ENCODE results near the gene RFC4.
"Not testable (repeated sequence)": the region's sequence is repeated elsewhere in the genome, so short reads cannot be mapped to it uniquely, and the experiment has no call there.

RFC4 gene

DNA sequence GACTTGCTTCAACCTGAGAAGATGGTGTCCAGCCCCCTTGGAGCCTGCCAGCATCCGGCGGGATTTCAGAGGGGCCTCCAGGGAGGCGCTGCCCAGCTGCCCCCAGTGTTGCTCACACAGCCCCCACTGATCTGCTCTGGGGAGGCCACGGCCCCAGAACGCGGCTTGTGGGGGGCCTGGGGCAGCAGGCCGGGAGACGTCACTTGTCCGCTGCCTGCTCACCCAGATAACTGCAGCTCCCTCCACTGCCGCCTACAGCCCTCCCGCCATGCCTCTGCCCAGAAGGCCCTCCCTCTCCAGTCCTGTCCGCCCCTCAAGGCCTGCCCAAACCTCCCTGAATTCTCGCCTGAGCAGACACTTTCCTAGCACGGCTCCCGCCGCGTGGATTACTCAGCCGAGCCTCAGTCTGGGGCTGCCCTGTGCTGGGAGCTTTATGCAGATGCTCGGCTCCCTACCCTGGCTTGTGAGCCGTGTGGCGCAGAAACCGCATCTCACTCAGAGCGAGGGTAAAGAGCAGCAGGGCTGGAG, 19.1 kb upstream of the RFC4 start:
- DNase-seq (ENCODE audit: low read depth in 2 of 2) = peak; percentile 47 to 48

DNA sequence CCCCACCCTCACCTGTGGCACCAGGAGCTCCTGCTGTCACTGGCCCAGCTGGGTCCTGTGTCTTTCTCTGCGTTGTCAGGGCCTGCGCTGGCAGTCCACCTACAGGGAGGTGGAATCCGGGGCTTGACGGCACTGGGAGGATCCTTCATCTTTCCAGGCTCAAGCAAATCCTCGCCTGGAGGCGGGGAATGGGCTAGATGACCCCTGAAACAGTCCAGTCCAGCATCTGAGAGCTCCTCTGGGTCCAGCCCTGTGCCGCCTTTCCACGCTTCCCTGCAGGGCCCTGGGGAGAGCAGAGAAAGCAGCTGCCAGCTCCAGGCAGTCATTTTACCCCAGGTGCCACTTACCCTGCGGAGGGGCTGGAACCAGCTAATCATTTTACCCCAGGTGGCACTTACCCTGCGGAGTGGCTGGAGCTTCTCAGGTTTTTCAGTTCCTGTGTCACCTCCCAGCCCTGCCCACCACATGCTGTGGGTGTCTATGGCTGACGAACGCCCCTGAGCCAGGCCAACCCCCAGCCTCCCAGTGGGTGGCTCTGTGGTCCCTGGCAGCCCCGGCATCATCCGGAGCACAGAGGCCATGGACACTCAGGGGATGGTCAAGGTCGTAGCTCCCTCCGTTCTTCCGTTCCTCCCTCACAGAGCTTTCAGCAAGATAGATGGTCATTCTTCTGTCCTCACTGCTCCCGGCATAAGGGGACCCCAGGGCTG, 18.3 kb upstream of the RFC4 start:
- no peak for DNase-seq (ENCODE audit: low read depth in 2 of 2)

DNA sequence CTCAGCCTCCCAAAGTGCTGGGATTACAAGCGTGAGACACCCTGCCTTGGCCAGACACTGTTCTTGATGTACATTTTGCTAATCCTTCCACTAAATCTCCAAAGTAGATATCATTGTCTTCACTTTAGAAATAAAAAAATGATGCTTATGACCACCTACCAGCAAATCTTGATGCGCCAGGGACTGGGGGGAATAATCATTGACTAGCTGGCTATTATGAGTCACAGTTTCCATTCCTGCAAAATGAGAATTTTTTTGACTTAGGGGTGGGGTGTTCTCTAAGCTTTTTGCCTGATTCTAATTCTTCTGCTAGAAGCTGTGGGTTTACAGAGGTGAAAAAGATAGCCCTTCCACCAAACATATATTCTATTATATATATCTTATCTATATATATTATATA, 17.1 kb upstream of the RFC4 start:
- DNase-seq (ENCODE audit: low read depth in 2 of 2) = no peak

DNA sequence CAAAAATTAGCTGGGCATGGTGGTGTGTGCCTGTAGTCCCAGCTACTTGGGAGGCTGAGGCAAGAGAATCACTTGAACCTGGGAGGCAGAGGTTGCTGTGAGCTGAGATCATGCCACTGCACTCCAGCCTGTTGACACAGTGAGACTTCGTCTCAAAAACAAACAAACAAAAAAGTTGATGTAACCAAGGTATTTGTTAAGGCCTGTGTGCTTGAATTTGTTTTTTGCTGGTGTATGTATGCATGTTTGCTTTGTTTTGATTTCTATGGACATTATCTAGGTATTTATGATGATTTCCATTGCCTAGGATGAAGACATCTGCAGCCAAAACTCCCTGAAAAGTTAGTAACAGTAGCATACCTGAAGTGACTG, 16.1 kb upstream of the RFC4 start:
- DNase-seq (ENCODE audit: low read depth in 2 of 2) = not testable (repeated sequence)

DNA sequence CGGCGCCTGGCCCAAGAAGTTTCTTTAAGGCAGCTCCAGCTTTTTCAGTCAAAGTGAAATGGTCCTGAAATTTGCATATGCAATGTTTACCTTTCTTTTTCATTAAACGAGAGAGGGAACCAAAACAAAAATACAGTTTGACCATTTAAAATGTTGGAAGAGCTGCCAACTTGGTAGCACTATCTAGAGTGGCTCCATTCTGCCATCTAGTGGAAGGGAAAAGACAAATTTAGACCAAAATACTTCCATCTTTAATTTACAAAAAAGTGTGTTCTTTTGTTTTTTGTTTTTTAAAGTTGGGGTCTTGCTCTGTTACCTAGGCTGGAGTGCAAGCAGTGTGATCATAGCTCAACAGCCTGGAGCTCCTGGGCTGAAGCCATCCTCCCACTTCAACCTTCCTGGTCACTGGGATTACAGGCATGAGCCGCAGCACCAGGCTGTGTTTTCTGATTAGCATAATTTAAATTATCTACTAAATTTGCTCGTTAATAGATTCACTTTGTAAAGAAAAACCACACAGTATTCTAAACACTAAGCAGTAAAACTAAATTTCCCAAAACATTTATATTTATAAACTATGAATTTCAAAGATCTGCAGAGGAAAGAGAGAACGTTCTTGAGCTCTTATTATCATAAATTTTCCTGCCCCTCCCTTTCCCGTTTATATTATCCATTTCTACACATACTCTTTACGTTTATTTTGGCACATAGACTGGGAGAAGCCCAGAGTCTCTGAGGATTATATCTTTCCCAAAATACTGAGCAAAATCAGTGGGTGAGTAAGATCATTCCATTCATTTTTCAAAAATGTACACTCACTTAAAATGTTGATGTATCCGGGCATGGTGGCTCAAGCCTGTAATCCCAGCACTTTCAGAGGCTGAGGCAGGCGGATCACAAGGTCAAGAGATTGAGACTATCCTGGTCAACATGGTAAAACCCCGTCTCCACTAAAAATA, 15.4 kb upstream of the RFC4 start:
- DNase-seq (ENCODE audit: low read depth in 2 of 2) = no peak

DNA sequence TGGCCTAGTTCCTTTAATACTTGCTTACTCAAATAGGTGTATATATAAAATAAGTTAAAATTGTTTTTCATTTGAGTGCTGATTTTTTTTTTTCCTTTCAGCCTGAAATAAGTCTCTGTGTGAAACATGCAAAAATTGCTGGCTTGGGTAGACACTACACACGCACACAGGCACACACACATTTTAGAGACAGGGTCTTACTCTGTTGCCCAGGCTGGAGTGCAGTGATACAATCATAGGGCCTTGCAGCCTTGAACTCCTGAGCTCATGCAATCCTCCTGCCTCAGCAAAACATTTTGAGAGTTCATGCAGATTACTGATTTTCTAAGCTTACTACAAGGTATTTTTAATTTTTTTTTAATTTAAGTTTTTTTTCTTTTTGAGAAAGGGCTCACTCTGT, 12.7 kb upstream of the RFC4 start:
- no peak for DNase-seq (ENCODE audit: low read depth in 2 of 2)

DNA sequence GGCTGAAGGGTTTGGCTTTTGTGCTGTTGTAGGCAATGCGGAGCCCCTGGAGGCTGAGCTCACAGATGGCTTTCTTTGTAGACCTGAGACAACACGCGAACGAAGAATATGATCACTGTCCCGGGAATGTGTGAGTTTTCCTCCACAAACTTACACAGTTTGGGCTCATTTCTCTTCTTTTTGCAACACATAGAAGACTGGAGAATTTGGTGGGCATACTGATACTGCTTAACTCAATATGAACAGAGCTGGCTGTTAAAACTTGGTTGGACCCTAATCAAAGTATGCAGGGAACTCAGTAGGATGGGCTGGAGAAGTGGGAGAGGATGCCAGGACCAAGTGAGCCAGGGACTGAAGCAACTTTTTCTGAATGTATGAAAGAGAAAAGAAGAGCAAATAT, 12.2 kb upstream of the RFC4 start:
- no peak for DNase-seq (ENCODE audit: low read depth in 2 of 2)

DNA sequence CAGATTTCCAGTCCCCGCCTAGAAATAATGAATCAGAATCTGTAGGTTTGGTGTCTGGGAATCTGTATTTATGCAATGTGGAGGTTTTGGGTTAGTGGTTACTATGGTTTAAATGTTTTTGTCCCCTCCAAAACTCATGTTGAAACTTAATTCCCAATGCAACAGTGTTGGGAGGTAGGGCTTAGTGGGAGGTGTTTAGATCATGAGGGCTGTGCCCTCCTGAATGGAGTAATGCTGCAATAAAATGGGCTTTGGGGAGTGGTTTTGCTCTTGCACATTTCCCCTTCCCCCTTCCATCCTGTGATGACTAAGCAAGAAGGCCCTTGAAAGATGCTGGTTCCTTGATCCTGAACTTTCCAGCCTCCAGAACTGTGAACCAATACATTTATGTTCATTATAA, 9.2 kb upstream of the RFC4 start:
- no peak for DNase-seq (ENCODE audit: low read depth in 2 of 2)

DNA sequence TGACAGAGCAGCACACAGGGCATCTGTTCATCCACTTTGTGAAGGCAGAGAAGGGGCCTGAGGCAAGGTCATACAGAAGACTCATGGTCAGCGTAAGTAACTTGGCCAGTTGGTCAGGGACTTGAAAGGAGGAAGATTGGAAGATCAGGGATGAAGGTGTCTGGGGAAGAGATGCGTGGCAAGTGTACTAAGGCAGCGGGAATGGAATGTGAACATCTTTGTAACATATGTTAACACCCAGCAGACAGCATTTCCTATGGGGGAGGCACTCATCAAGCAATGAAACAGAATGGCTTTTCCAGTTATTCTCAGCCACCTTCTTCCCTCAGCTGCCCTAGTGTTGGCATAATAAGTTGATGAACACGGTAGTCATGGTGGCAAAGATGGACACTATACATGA, 7.8 kb upstream of the RFC4 start:
- DNase-seq (ENCODE audit: low read depth in 2 of 2) = no peak

DNA sequence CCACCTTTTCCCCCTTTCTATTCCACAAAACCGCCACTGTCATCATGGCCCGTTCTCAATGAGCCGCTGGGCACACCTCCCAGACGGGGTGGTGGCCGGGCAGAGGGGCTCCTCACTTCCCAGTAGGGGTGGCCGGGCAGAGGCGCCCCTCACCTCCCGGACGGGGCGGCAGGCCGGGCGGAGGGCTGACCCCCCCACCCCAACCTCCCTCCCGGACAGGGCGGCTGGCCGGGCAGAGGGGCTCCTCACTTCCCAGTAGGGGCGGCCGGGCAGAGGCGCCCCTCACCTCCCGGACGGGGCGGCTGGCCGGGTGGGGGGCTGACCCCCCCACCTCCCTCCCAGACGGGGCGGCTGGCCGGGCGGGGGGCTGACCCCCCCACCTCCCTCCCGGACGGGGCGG, 5.0 kb upstream of the RFC4 start:
- DNase-seq (ENCODE audit: low read depth in 2 of 2) = not testable (repeated sequence)

DNA sequence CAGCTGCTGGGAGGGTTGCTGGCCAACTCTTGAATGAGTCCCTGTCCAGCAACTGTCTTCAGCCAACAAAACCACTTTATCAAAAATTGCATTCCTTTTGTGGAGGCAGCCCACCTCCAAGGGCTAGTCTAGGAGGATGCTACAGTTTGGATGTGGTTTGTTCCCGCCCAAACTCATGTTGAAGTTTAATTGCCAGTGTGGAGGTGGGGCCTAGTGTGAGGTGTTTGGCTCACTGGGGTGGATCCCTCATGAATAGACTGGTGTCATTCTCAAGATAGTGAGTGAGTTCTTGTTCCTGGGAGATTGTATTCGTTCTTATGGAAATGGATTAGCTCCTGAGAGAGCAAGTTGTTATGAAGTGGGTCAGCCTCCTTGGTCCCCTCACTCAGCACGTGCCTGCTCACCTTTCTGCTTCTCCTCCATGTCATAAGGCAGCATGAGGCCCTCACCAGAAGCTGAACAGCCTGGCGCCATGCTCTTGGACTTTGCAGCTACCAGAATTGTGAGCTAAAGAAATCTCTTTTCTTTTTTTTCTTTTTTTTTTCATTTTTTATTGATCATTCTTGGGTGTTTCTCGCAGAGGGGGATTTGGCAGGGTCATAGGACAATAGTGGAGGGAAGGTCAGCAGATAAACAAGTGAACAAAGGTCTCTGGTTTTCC, 4.2 kb upstream of the RFC4 start:
- no peak for DNase-seq (ENCODE audit: low read depth in 2 of 2)

DNA sequence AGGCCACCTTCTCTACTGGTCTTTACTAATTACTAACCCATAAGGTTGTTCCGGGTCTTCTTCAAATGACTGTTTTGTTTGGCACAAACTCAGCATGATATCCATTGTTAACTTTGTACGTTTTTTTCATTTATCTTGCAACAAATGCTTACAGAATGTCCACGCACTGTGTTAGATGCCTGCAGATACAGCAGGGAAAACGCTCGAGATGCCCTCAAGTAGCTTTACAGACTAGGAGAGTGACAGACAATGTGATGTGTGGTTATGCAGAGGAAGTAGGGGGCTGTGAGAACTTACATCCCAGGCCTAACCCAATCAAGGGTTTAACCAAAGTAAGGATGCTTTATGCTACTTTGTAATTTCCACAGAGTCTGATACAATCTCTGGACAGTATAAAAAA, 949 bp upstream of the RFC4 start:
- no peak for DNase-seq (ENCODE audit: low read depth in 2 of 2)

DNA sequence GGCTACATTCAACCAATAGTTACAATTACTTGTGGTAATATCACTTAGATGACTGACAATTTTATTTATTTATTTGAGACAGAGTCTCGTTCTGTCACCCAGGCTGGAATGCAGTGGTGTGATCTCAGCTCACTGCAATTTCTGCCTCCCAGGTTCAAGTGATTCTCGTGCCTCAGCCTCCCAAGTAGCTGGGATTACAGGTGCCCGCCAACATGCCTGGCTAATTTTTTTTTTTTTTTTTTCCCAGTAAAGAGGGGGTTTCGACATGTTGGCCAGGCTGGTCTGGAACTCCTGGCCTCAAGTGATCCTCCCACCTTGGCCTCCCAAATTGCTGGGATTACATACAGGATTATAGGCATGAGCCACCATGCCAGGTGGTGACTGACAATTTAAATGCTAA, 2.8 kb downstream of the RFC4 start:
- not testable (repeated sequence) for DNase-seq (ENCODE audit: low read depth in 2 of 2)

DNA sequence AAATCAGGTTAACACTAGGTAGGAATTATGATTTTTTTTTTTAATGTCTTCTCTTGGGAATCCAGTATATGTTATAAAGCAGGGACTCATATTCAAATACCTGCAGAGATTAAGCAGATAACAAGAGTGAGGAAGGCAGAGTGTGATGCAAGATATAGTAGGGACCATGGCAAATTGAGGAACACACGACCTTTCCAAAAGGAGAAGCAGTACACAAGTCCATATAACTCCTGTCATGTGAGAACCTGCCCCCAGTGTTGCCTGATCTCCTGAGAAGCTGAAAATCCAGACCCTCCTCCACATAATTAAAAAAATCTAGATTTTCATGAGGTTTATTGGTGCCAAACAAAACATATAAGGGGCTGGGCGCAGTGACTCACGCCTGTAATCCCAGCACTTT, 3.6 kb downstream of the RFC4 start:
- DNase-seq (ENCODE audit: low read depth in 2 of 2) = no peak

DNA sequence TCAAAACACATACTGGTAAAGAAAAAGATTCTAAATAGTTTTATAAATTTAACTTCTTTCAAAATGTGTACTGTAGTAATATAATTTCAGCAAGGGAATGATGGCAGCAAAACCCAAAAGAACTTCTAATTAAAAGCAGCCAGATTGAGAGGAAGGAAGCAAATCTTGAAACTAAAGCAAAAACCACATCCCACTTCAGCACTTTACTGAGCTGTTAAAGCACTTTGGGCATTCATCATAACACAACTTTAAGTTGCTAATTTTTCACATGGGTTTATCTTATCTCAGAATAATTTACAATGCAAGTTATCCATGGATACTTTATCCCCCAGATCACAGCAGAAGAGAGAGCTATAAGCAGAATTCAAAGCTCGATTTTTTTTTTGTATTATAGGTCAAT, 6.0 kb downstream of the RFC4 start:
- no peak for DNase-seq (ENCODE audit: low read depth in 2 of 2)

DNA sequence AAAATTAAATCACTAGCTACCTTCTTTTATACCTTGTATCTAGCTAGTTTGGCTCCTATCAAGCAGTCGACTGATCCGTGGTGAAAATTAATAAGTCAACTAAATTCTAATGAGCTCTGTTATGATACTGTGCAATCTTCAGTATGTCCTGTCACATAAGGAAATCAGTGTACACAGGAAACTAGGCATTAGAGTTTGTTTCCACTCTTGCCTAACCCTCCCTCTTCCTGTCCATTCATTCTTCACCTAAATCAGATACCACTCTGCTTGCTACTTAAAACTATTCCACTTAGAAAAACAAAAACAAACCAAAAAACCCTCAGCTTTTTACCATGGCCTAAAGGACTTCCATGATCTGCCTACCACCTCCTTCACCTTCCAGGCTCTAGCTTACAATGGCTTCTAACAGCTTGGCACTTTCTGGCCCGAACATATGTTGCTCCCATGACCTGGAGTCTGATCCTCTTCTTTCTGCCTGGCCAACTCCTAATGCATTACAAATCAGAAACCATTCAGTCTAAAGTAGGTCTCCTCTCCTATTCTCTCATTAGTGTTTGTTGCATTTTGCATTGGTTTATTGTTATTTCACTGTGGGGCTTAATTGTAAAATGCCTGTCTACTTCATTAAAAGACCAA, 7.9 kb downstream of the RFC4 start:
- no peak for DNase-seq (ENCODE audit: low read depth in 2 of 2)

DNA sequence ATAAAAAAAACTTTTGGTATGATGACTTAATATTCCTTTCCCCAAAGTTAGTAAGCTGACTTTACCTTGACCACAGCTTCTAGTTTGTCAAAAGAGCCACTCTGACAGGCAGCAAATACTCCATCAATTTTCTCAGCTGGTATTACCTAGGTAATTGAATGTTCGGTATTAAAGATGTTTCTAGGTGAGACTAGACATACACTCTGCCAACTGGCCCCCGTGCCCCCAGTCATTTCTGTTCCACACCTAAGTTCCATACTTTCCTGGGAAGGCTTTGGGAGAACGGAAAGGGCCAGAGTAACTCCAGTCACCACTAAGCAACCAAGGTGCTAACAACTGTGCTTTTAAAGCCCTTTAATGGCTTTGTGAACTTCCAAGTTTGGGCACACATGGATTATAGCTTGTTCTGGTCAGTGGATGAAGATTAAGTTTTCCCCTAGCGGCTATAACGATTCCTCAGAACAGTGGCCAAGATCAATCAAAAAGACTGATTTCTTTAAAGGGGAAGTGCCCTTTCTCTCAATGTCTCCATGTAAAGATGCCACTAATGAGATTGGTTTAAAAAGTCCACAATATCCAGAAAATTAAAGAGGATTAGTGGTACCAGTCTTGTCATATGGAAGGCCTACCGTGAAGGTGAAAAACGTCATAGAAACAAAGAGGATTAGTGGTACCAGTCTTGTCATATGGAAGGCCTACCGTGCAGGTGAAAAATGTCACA, 15.9 kb downstream of the RFC4 start:
- DNase-seq (ENCODE audit: low read depth in 2 of 2) = no peak

DNA sequence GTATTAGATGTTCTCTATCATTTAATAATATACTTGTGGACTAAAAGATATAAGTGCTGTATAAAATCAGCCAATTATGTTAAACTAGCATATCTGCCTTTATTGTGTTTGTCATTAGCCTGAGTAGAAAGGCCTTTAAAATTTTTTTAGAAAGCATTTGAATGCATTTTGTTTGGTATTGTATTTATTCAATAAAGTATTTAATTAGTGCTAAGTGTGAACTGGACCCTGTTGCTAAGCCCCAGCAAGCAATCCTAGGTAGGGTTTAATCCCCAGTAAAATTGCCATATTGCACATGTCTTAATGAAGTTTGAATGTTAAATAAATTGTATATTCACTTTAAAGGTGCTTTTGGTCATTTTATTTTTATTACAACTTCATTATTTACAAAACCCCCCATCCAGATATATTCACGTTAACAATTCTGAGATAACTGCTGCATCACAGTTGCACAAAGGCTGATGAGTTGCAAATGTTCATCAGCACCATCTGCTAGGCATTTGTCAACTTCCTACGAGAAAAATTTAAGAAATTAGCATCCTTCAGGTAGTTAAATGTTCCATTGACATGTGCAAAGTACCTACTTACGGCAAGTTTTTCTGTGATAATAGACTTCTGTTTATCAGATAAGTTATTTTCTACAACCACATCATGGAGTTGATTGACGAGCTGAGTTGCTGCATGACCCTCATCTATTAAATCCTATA, 16.6 kb downstream of the RFC4 start:
- DNase-seq (ENCODE audit: low read depth in 2 of 2) = no peak

DNA sequence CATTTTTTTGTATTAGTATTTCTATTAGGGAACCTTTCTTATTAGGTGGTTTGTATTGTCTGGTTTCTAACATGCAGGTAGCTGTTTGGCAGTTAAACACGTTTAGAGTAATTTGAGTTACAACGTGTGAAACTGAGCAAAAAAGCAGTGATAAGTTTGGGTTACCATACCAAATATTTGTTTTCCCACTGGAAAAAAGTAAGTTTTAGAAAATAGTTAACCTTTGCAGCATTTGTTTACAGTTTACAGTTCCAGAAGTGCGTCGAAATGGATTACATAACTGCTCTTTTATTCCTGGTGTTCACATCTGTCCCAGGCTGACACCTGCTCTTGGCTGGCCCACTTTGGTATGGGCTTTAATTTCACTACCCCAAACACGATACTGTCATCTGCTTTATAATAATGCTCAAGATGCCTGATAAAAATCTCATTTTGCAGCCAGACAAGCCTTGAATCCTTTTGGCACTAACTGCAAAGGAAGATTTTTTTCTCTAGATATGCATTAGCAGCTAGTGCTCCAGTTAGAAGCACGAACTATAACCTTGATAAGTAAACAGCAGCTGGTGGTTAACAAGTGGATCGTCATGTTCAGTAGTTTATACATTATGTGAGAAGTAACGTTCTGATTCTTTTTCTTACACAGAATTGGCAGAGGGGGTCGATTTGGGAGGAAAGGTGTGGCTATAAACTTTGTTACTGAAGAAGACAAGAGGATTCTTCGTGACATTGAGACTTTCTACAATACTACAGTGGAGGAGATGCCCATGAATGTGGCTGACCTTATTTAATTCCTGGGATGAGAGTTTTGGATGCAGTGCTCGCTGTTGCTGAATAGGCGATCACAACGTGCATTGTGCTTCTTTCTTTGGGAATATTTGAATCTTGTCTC, 17.6 kb downstream of the RFC4 start:
- no peak for DNase-seq (ENCODE audit: low read depth in 2 of 2)
